PC-9 (cell line): ENCODE measurements around the gene CLIC5.

Experiments
- EZH2 ChIP-seq: fragments of 200-600 bp; sonication (generic); IDR thresholded peaks from 2 replicates; pipeline ENCODE4 v1.8.0; 2017; ENCODE audit warnings: antibody characterized with exemption, low read depth
- TF ChIP-seq, protein P1 (sequence below): fragments of 200-600 bp; sonication (generic); conservative IDR thresholded peaks from 2 replicates; pipeline ENCODE4 v1.6.1; 2017; ENCODE audit warnings: mixed run types, antibody characterized with exemption, mild to moderate bottlenecking, moderate library complexity

- no peak for TF ChIP-seq EZH2
- TF ChIP-seq, protein P1, sequence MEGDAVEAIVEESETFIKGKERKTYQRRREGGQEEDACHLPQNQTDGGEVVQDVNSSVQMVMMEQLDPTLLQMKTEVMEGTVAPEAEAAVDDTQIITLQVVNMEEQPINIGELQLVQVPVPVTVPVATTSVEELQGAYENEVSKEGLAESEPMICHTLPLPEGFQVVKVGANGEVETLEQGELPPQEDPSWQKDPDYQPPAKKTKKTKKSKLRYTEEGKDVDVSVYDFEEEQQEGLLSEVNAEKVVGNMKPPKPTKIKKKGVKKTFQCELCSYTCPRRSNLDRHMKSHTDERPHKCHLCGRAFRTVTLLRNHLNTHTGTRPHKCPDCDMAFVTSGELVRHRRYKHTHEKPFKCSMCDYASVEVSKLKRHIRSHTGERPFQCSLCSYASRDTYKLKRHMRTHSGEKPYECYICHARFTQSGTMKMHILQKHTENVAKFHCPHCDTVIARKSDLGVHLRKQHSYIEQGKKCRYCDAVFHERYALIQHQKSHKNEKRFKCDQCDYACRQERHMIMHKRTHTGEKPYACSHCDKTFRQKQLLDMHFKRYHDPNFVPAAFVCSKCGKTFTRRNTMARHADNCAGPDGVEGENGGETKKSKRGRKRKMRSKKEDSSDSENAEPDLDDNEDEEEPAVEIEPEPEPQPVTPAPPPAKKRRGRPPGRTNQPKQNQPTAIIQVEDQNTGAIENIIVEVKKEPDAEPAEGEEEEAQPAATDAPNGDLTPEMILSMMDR, result no peak
Observed at GRCh38 chr6:46014511-46015118, 1.0 kb downstream of the CLIC5 start.
